Stimulated activated CD8-positive, alpha-beta memory T cell treated with anti-CD3 and anti-CD28 coated beads, Interleukin-7, amount 100 ng/mL, for 4 hours (primary cell): ENCODE results near the gene OR8B8.
"Not testable (repeated sequence)": the region's sequence is repeated elsewhere in the genome, so short reads cannot be mapped to it uniquely, and the experiment has no call there.

Experiments used
- DNase-seq, 2 donors: peaks; one replicate each; pipeline ENCODE4 v3.0.0-alpha.2; 2020; ENCODE audit warnings: low read depth in 2 of 2

Gene OR8B8

DNA sequence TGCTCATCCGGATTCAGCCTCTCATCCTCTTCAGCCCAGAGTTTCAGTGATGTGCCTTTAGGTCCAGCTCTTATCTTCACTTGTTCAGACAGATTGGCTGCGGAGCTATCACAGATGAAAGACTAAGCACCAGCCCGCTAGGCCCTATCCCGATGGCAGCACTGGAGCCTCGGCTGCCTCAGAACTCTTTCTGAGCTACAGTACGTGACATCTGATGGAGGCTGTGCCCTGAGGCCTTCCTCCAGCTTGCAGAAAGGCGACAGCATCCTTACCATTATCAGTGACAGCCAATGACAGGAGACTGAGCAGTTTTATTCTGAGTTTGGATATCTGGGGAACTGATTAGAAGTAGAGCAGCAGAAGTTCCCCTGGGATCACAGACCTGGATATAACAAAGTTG is 4.0 kb downstream of the OR8B8 start:
- DNase-seq, result no peak

DNA sequence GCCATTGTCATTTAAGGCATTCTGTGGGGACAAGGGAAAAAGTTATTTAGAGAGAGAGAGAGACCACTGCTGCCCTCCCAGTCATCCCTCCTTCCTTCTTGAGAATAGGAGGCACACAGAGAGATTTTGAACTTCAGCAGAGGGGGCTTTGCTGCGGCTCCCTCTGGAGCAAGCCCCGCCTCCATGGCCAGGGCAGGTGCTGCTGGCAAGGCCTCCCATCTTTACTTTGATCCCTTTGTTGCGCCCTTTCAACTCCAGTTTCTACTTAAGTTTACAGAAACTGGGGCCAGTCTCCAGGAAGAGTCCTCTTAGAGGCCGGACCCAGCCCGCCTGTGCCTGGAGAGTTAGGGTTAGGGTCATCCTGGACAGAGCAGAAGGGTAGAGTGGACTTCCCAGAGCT is 4.4 kb downstream of the OR8B8 start:
- DNase-seq, result no peak

DNA sequence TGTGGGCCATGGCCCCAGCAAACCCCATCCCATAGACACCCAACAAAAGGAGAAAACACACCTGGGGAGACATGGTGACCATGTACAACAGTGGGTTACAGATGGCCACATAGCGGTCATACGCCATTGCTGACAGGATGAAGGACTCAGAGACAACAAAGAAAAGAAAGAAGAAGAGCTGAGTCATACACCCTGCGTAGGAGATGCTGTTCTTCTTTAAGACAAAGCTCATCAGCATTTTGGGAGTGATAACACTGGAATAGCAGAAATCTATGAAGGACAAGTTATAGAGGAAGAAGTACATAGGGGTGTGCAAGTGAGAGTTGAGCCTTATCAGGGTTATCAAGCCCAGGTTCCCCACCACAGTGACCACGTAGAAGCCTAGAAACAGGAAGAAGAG is 4.9 kb downstream of the OR8B8 start:
- DNase-seq, result no peak

DNA sequence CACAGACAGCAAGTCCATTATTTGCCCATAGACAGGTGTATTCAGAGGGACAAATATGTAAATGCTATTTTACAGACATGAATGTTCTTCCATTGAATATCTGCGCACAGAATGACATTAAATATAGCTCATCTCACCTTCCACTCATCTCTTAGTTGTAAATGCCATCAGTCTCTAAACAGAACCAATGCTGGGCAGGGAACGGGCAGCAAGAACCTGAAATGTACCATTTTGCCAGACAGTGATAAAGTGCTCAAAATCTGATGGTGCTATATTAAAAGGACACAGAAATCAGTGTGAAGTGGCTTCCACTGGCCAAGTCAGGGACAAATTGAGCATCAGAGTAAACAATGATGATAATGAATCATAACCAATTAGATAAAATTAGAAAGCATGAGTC is 10.8 kb downstream of the OR8B8 start:
- no peak for DNase-seq

DNA sequence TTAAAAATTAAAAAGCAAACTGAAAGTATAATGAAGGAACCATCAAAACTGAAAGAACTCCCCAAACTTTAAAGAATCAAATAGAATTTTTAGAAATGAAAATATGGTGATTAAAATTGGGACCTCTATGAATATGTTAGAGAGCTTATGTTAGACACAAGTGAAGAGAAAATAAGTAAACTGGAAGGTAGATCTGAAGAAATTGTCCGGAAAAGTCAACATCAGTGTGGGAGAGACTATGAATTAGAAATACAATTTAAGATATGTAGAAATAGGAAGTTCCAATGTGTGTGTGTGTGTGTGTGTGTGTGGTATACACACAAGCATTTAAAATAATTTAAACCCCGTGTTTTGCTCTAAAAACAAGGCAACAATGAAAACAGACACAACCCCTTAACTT is 15.9 kb downstream of the OR8B8 start:
- DNase-seq, result no peak

DNA sequence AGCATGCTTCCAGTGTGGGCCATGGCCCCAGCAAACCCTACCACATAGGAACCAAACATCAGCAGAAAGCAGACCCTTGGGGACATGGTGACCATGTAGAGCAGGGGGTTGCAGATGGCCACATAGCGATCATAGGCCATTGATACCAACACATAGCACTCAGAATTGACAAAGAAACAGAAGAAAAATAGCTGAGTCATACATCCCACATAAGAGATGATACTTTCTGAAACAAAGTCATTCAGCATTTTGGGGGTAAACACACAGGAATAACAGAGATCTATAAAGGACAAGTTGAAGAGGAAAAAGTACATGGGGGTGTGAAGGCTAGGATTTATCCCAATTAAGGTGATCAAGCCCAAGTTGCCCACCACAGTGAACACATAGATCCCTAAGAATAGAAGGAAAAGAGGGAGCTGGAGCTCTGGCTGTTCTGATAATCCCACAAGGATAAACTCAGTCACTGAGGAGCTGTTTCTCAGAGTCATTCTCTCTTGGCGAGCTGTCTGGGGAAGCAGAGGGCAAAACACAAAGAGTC is 21.0 kb downstream of the OR8B8 start, which contains the start of gene OR8B4:
Gene OR8B4 (minus strand): TSS at position 488 of the 538 bp plus-strand sequence. CDS start 0 bp downstream, at position 488.
- DNase-seq, result no peak

DNA sequence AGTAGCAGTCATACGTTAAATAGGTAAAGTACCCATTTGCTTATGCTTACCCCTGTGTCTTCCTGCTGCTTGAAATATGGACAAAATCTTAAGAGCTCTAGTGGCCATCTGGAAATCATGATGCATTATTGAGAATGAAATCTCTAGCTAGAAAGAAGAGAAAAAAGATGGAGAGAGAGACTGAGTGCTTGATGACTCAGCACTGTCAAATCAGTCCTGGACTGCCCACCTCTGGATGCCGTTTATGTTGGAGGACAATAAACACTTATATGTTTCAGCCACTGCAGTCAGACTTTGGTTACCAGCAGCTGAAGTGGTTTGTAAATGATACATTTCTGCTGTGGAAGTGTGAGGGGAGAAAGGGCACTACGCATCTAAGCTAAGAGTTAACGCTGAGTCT is 24.5 kb downstream of the OR8B8 start:
- DNase-seq, result no peak

DNA sequence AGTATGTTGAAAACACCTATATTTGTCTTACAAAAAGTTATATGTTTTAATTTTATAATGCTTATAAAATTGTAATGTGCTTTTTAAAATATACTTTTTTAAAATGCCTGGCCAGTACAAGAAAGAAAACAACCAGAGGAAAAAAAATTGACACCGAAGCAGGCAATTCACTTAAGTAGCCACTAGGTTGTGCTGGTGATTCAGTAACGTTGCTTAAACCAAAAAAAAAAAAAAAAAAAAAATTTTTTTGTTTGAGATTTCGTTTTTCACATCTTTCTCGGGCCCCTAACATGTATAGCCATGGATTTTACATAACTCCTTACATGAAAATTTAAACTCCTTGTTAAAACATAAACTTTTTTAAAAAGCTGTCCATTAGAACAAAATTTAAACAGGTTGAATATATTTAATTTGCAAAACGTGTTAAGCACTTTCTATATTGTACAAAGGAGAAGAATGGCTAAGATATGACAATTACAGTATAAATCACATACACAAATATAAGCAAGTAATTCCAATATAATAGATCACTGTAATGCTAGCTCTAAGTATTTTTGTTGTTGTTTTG is 30.1 kb downstream of the OR8B8 start:
- DNase-seq, result no peak

DNA sequence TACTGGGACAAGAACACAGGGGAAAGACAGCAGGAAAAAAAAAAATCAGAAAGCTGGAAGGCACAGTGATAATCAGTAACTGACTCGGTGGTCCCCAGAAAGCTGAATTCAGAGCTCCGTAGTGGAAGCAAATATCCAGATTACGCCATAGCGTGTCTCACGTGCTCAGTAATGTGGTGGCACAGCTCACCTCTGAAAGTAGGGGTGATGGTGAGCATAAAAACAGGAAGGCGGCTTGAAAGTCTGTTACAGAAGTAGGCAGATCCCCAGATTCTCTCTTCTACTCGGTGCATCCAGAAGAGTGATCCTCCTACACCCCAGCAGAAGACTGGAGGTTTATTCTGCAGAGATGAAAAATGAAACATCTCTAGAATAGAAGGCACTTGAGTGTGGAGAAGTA is 35.6 kb downstream of the OR8B8 start:
- DNase-seq, result no peak

DNA sequence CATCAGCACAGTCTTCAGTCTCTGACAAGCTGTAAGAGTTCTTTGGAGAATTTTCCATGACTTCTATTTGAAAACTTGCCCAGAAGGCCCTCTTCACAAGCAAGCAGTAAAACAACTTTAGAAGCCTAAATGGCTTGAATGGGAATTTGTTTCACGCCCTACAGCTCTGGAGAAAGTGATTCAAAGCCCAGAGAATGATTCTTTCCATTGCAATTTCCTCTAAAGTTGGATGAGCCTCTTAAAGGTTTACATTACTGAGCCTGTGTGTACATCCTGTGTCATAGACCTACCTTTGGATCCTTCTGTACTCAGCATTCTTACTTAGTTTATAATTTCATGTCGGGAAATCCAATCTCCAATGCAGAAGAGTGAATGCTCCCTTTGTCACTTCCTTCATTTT is 39.9 kb downstream of the OR8B8 start:
- DNase-seq, result no peak

DNA sequence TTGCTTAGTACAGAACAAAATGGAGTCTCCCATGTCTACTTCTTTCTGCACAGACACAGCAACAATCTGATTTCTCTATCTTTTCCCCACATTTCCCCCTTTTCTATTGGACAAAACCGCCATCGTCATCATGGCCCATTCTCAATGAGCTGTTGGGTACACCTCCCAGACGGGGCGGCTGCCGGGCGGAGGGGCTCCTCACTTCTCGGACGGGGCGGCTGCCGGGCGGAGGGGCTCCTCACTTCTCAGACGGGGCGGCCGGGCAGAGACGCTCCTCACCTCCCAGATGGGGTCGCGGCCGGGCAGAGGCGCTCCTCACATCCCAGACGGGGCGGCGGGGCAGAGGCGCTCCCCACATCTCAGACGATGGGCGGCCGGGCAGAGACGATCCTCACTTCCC is 42.3 kb downstream of the OR8B8 start:
- DNase-seq, result not testable (repeated sequence)

DNA sequence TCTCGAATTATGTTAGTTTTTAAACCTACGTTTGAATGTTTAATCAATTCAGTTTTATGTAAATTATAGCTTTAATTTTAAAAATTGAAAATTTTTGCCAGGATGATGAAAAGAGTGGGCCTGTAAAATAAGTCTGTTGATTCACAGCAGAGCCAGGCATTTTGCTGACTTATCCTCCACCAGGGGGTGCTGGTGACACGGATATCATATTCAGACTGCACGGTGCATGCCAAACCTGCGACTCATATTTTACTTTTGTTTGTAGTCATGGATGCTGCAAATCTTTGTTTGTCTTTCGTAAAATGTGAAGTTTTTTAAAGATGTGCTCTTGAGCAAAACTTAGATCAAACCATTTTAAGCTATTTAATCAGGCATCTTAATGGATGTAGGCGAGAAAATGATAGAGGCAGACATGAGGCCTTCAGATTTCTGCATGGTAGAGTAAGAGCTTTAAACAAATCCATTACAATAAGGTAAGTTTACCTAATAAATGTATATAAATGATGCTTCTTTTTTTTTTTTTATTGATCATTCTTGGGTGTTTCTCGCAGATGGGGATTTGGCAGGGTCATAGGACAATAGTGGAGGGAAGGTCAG is 43.1 kb downstream of the OR8B8 start:
- DNase-seq, result peak in 1 of 2 donors; percentile 8

DNA sequence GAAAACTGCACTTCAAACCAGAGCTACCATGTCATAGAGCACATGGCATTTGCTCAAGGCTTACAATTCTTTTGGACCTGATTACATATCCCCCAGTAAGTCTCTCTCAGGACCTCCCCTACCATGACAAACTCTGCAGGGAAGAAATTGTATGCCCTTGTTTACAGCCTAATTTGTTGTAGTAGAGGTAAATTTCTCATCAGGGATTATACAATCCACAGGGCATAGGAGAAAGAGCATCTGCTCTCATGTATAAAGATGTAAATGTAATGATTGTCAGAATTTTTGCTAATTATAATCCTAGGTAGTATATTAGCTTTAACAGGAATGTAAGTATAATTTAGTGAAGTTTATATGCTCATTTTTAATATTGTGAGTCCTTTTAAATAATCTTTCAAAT is 46.6 kb downstream of the OR8B8 start, which contains the start of gene OR8B3:
Gene OR8B3 (minus strand): TSS at position 101 of the 400 bp plus-strand sequence. CDS start 1,673 bp downstream, outside the sequence.
- DNase-seq, result no peak

DNA sequence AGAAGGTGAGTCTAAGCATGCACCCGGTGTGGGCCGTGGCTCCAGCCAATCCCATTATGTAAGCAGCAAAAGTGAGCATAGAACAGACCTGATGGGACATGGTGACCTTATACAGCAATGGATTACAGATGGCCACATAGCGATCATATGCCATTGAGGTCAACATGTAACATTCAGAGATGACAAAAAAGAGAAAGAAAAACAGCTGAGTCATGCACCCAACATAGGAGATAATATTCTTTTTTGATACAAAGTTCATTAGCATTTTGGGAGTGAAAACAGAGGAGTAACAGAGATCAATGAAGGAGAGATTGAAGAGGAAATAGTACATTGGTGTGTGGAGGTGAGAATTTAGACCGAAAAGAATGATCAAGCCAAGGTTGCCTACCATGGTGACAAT is 48.6 kb downstream of the OR8B8 start:
- DNase-seq, result not testable (repeated sequence)

DNA sequence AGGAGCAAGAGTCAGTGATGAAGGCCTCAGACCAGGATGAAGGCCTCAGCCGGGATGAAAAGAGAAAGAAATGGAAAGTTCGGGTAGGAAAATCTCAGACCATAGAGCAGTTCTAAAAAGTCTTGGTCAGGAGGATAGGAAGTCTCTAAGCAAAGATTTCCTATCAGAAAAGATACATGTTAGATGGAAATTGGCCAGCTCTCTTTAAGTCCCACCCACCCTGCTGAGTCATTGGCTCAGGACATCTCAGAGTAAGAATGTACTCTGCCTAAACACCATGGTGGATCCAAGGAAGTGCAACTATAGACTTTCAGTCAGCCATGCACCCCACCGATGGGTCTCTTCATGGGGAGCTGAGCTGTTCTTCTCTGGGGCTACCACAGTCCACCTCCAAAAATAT is 51.1 kb downstream of the OR8B8 start:
- no peak for DNase-seq
